HG03025 (cell line): ENCODE measurements around the gene SART1.
"Not testable (repeated sequence)": the region's sequence is repeated elsewhere in the genome, so short reads cannot be mapped to it uniquely, and the experiment has no call there.

ENCODE experiments used
- ATAC-seq: cut with Tn5 transposase; IDR thresholded peaks from one replicate; pipeline ENCODE4 v1.9.1; 2021; ENCODE audit warnings: mild to moderate bottlenecking, moderate library complexity; ENCODE audit not compliant: unreplicated experiment, low FRiP score

The SART1 gene

GRCh38 chr11:65987336-65987735 lies 25.8 kb downstream of the SART1 start:
- no peak for ATAC-seq

DNA sequence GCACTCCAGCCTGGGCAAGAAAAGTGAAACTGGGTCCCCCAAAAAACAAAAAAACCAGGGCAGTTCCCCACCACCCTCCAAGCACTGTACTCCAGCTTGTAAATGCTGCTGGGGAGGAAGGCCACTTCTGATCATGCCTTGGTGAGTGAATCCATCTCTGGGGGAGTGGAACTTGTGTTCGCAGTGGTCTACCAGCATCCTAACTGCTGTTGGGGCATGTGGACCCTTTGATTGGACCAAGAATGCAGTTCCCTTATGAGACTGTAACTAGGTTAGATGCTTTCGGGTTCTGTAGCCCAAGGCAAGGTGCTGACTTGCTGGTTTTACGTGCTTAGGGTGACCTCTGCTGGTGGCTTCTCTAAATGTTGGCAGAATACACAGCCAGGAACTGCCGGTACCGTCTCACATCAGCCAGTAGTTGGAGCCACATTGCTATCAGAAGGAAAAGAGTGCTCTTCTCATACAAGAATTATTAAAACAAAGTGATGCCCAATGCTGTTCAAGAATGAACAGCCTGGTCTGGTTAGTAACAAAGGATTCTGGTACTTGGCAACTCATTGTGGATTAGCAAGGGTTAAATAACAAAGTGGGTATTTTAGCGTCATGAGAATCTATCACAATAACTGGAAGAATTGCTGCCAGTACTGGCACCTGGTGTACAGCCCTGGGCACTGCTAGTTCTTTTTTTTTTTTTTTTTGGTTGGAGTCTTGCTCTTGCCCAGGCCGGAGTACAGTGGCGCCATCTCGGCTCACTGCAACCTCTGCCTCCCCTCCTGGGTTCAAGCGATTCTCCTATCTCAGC lies 27.5 kb downstream of the SART1 start:
- peak; percentile 71 for ATAC-seq

- no peak for ATAC-seq
These were observed 30.5 kb downstream of the SART1 start for GRCh38 chr11:65992056-65992455.

DNA sequence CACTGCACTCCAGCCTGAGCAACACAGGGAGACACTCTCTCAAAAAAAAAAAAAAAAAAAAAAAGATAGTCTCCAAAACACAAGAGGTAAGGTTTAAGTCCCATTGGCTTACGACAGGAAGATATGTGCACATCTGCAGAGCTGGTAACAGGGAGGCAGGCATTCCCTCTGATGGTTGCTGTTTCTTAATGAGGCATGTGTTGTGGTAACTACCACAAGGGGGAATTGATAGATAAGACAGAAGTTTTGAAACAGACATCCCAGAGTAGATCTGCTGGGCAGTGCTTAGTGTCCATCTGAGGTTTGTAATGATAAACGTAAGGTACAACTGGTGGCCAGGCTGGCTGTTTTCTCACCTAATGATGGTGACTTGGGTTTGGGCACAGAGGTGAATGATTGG lies 35.8 kb downstream of the SART1 start:
- no peak for ATAC-seq

- ATAC-seq = peak; percentile 70
These were observed 40.6 kb downstream of the SART1 start, which contains the start of the genes BANF1 and EIF1AD for GRCh38 chr11:66001942-66002647. Gene BANF1, plus strand, starts transcription at chr11:66002503. Its CDS starts 748 bp downstream, at chr11:66003251. Gene EIF1AD, minus strand, starts transcription at chr11:66002157. Its CDS starts 1,768 bp downstream, at chr11:66000389.

- ATAC-seq = peak; percentile 35
These were observed 41.2 kb downstream of the SART1 start for GRCh38 chr11:66002648-66003225.

DNA sequence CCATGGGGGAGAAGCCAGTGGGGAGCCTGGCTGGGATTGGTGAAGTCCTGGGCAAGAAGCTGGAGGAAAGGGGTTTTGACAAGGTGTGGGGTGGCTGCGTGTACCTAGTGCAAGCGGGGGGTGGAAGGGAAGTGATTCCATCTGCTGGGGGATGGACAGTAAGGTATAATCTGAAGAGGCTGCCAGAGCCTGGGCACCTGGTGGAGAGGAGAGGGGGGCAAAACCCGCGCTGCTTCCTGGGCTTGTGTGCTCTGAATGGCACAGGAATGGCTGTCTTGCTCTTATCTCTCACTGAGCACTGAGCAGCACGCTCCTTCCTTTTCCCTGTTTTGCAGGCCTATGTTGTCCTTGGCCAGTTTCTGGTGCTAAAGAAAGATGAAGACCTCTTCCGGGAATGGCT lies 41.8 kb downstream of the SART1 start:
- no peak for ATAC-seq

- no peak for ATAC-seq
These were observed 42.7 kb downstream of the SART1 start for GRCh38 chr11:66004186-66004585.

GRCh38 chr11:66006134-66006890 lies 44.8 kb downstream of the SART1 start:
- no peak for ATAC-seq

- ATAC-seq = no peak
These were observed 45.3 kb downstream of the SART1 start for GRCh38 chr11:66006891-66007176.

- no peak for ATAC-seq
These were observed 45.7 kb downstream of the SART1 start for GRCh38 chr11:66007201-66007634.

- no peak for ATAC-seq
These were observed 46.5 kb downstream of the SART1 start for GRCh38 chr11:66008095-66008467.

DNA sequence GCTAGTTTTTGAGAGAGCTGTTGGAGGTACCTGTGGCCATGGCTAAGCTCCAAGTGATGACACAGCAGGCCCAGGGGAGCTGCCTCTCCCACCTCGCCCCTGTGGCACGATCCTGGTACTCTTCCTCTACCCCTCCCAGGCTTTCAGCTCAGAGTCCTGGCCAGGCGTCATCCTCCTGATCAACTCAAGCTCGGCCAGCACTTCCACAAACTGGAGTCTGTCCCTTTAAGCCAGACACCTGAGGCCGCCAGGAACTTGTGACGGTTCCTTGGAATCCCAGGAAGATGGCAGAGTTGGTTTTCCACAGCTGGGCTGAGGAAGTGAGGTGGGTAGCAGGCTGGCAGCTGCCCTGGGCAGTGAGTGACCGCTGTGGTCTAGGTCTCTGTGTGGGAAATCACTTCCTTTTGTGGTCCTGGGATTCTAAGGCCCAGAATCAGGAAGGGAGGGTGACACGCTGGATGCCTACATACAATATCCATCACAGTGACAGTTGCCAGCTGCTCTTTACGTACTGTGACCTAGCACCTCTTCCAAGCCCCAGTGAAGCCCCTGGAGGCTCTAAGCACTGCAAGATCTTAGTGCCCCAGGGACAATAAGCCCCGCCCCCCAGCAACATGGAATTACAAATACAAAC lies 47.1 kb downstream of the SART1 start:
- ATAC-seq = no peak

DNA sequence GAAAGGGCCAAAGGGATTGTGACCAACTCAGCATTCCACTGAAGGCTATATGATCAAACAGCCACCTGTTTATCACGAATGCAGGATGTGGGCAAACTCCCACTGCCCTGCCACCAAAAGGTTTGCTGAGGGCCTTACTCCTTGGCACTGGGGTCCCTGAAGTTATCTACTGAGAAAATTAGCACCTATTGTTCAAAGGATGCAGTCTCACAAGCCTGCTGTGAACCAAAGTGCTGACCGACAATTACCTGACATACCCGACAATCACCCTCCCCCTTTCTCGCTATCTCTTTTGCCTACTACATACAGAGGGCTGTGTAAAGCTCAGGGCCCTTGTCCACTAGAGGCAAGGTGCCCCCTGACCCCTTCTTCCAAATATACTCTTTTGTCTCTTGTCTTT lies 48.5 kb downstream of the SART1 start:
- not testable (repeated sequence) for ATAC-seq

GRCh38 chr11:66011239-66011784 lies 49.8 kb downstream of the SART1 start:
- ATAC-seq = no peak

DNA sequence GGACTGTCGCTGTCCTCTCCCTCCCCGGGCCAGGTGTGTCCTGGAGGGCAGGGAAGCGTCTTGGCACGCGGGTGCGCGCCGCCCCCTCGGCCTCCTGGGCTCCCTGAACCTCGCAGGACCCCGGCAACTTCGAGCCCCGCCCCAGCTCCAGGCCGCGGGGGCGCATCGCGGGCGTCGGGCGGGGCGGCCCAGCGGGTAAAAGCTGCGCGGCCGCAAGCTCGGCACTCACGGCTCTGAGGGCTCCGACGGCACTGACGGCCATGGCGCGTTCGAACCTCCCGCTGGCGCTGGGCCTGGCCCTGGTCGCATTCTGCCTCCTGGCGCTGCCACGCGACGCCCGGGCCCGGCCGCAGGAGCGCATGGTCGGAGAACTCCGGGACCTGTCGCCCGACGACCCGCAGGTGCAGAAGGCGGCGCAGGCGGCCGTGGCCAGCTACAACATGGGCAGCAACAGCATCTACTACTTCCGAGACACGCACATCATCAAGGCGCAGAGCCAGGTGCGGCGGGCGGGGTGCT lies 50.3 kb downstream of the SART1 start, which contains the start of gene CST6:
Gene CST6 (plus strand): TSS at position 224 of the 519 bp plus-strand sequence. CDS start 37 bp downstream, at position 261.
- ATAC-seq = no peak

DNA sequence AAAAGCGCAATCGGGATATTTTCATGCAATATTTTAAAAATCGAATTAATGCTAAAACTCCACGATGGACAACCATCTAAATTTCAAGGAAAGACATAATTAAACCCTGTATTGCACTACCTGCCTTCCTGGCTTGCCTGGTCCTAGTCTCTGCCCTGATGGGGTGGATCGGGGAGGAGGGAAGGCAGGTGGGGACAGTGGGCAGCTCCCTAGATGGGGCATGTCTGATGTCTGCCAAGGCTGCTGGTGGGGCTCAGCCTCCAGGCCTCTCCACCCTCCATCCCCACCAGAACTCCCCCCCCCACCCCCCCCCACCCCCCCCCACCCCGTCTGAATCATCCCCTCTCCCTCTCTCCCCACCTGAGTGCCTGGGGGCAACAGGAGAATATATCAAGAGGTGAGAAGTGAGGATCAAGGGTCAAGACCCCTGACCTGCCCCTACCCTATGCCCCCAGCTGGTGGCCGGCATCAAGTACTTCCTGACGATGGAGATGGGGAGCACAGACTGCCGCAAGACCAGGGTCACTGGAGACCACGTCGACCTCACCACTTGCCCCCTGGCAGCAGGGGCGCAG lies 50.9 kb downstream of the SART1 start:
- ATAC-seq = no peak

DNA sequence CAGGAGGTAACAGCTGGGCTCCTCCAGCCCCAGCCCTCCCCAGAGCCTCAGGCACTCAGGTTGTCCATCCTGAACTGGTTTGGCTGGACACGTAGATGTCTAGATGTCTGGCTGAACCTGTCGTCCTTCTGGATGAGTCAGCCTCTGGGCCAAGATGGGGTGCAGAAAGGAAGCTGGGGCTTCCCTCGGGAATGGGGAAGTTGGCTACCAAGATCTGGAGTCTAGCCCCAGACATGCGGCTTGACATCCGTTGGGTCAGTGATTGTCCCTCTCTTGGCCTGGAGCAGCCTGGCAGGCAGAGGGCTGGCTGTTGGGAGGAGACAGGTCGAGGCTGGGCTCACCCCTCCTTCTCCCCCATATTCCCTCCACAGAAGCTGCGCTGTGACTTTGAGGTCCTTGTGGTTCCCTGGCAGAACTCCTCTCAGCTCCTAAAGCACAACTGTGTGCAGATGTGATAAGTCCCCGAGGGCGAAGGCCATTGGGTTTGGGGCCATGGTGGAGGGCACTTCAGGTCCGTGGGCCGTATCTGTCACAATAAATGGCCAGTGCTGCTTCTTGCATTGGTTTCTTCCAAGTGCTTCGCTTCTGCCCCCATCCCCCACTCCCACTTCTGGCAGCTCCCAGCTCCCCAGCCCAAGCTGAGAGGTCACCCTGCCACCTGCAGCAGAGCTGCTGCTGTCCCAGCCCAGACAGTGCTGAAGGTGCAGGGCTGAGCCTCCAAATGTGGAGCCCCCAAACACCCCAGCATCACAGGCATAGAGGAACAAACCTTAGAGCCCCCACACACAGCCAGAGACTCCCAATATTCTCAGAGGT lies 51.6 kb downstream of the SART1 start:
- no peak for ATAC-seq

- no peak for ATAC-seq
These were observed 52.2 kb downstream of the SART1 start for GRCh38 chr11:66013762-66014100.
